RWPE2 (cell line): Measurements from ENCODE around the gene NAALADL2.

Source experiments
- ATAC-seq: fragments of 200-7000 bp; cut with Tn5 transposase; 3 replicates; pipeline ENCODE4 v1.9.1; 2021; ENCODE audit warnings: low read depth
- DNase-seq: peaks from one replicate; pipeline ENCODE4 v3.0.0-alpha.2; 2020; ENCODE audit warnings: low spot score
- H3K27ac ChIP-seq: fragments of 450-650 bp; 2 replicates; pipeline ENCODE4 v1.5.1; 2017; ENCODE audit warnings: mild to moderate bottlenecking; ENCODE audit not compliant: poor library complexity, severe bottlenecking
- H3K27me3 ChIP-seq: fragments of 250-450 bp; sonication (Bioruptor Pico); 2 replicates; pipeline ENCODE4 v1.5.1; 2021; ENCODE audit warnings: mild to moderate bottlenecking, moderate library complexity; ENCODE audit not compliant: insufficient read depth, poor library complexity, severe bottlenecking
- H3K36me3 ChIP-seq: fragments of 250-450 bp; sonication (Bioruptor Pico); 2 replicates; pipeline ENCODE4 v1.5.1; 2020; ENCODE audit warnings: low read depth, mild to moderate bottlenecking, moderate library complexity
- H3K4me1 ChIP-seq: fragments of 250-450 bp; sonication (Bioruptor Pico); 2 replicates; pipeline ENCODE4 v1.5.1; 2021; ENCODE audit warnings: mild to moderate bottlenecking, moderate library complexity; ENCODE audit not compliant: insufficient read depth, poor library complexity, severe bottlenecking
- H3K4me3 ChIP-seq: fragments of 250-450 bp; sonication (Bioruptor Pico); 2 replicates; pipeline ENCODE4 v1.5.1; 2021; ENCODE audit warnings: mild to moderate bottlenecking, moderate library complexity; ENCODE audit not compliant: severe bottlenecking
- H3K9me3 ChIP-seq: fragments of 250-450 bp; sonication (Bioruptor Pico); 2 replicates; pipeline ENCODE4 v1.5.1; 2021; ENCODE audit warnings: mild to moderate bottlenecking, moderate library complexity; ENCODE audit not compliant: severe bottlenecking
- CTCF ChIP-seq: fragments of 450-650 bp; IDR thresholded peaks from one replicate; pipeline ENCODE4 v1.5.1; 2017; ENCODE audit warnings: mild to moderate bottlenecking, moderate library complexity; ENCODE audit not compliant: poor library complexity, severe bottlenecking

Gene NAALADL2

DNA sequence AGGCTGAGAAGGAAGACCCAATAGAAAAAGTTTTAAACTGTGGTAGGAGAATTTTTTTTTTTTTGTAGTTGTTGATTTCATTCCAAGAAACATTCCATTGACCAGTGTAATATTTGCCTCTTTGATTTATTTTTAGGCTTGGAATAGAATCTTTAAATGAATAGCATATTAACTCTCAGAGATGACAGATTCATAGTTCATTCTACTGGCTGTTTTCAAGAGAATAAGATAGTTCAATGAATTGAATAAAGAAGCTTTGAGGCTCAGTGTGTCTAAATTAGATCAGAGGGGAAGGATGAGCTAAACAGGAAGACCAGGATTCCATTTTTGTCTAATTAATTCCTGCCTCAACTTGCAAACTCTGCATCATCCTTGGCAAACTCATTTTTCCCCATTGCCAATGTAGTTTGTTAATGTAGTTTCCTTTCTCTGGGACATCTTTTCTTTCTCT lies 98.4 kb downstream of the NAALADL2 start:
- Histone ChIP-seq H3K9me3 (no peaks in the 10 kb centered on the region), H3K36me3 (no peaks in the 10 kb centered on the region), H3K4me1 (peaks cover 38% of the 10 kb centered on the region), H3K27me3 (no peaks in the 10 kb centered on the region), H3K27ac (peak overlapping the region; percentile 65), H3K4me3 (no peak overlapping the region)
- DNase-seq (no peak), ATAC-seq (peak; percentile 27)
- TF ChIP-seq CTCF, result no peak

GRCh38 chr3:174958671-174959328 lies 99.7 kb downstream of the NAALADL2 start:
- Histone ChIP-seq H3K36me3 (no peaks in the 10 kb centered on the region), H3K4me1 (peaks cover 38% of the 10 kb centered on the region), H3K27ac (peak overlapping the region; percentile 65), H3K27me3 (no peaks in the 10 kb centered on the region), H3K4me3 (no peak overlapping the region), H3K9me3 (no peaks in the 10 kb centered on the region)
- ATAC-seq (no peak), DNase-seq (no peak)
- no peak for TF ChIP-seq CTCF

- H3K9me3 ChIP-seq, result no peaks in the 10 kb centered on the region
- no peak for TF ChIP-seq CTCF
- no peak for ATAC-seq
- H3K36me3 ChIP-seq, result no peaks in the 10 kb centered on the region
- H3K27ac ChIP-seq, result no peak overlapping the region
- DNase-seq, result no peak
- peaks cover 37% of the 10 kb centered on the region for H3K4me1 ChIP-seq
- H3K27me3 ChIP-seq, result no peaks in the 10 kb centered on the region
- H3K4me3 ChIP-seq, result no peak overlapping the region
These were observed 100.5 kb downstream of the NAALADL2 start for GRCh38 chr3:174959556-174960065.

DNA sequence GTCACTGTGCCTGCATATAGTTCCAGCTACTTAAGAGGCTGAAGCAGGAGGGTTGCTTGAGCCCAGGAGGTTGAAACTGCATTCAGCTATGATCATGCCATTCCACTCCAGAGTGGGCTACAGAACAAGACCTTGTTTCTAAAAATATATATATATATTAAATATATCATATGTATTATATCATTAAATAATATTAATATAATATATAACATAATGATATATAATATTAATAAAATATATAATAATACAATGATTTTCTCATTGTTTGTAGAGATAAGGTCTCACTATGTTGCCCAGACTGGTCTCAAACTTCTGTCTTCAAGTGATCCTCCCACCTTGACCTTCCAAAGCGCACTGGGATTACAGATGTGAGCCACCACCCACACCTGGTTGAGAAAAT lies 101.8 kb downstream of the NAALADL2 start:
- Histone ChIP-seq H3K36me3 (no peaks in the 10 kb centered on the region), H3K4me1 (peaks cover 25% of the 10 kb centered on the region), H3K4me3 (no peak overlapping the region), H3K27ac (no peak overlapping the region), H3K27me3 (no peaks in the 10 kb centered on the region), H3K9me3 (no peaks in the 10 kb centered on the region)
- ATAC-seq (no peak), DNase-seq (no peak)
- TF ChIP-seq CTCF, result no peak

- H3K4me3 ChIP-seq, result no peak overlapping the region
- peak overlapping the region; percentile 51 for H3K27ac ChIP-seq
- peak; percentile 100 for ATAC-seq
- TF ChIP-seq CTCF, result no peak
- no peaks in the 10 kb centered on the region for H3K27me3 ChIP-seq
- no peaks in the 10 kb centered on the region for H3K36me3 ChIP-seq
- no peaks in the 10 kb centered on the region for H3K9me3 ChIP-seq
- DNase-seq, result no peak
- peaks cover 14% of the 10 kb centered on the region for H3K4me1 ChIP-seq
These were observed 114.3 kb downstream of the NAALADL2 start for GRCh38 chr3:174973465-174973864.
